HepG2 (cell line): Measurements from ENCODE around the gene BARX2. TPM values are rescaled to one million over a fixed set of nuclear protein-coding genes. Genes with fewer than 3 reads are reported as not detected.

Experiments
- ATAC-seq: fragments of 200-7000 bp; cut with Tn5 transposase; 3 replicates; pipeline ENCODE4 v1.9.1; 2020; ENCODE audit warnings: mild to moderate bottlenecking, moderate library complexity
- BruUV-seq: library from RNA; stranded (reverse); fragments of 400-500 nt; replicated peaks from 2 replicates; lab custom pipeline; 2021; lab: Mats Ljungman, UMichigan
- CTCF ChIA-PET: fragments of 300-600 bp; formaldehyde crosslinking; extraction: SDS; loops from one replicate; lab custom pipeline; 2021; ENCODE audit warnings: low total read pairs, inconsistent platforms, low intra/inter-chr PET ratio; lab: Yijun Ruan, JAX
- POLR2A ChIA-PET: fragments of 350-600 bp; sonication (Branson Sonifier 250); formaldehyde crosslinking; loops from one replicate; lab custom pipeline; 2020; ENCODE audit warnings: antibody characterized with exemption, inconsistent platforms; lab: Yijun Ruan, JAX
- DNase-seq: peaks from one replicate; pipeline ENCODE4 v3.0.0-alpha.2; 2015; ENCODE audit warnings: low spot score
- FAIRE-seq: peaks from 3 replicates; lab custom pipeline; 2011; peaks lifted over from hg19 to GRCh38; lab: Jason Lieb, UNC
- H2AFZ ChIP-seq: one replicate; pipeline ENCODE4 v1.6.1; 2011; ENCODE audit warnings: low read length, inconsistent platforms
- H3K27ac ChIP-seq: fragments of 300-600 bp; 3 replicates; pipeline ENCODE4 v1.8.0; 2011; ENCODE audit warnings: mixed run types, mild to moderate bottlenecking, mixed read lengths, low read length, inconsistent platforms; ENCODE audit not compliant: insufficient read depth; ENCODE audit errors: extremely low read length
- H3K27me3 ChIP-seq, 2 experiments: fragments of 200-600 bp in 1 of 2; 2 replicates in 1 of 2; 3 replicates in 1 of 2; pipeline versions ENCODE4 v1.6.0 to v1.8.0; 2011; ENCODE audit warnings: low read length in 2 of 2, mild to moderate bottlenecking in 2 of 2, moderate library complexity in 2 of 2, inconsistent platforms in 1 of 2; ENCODE audit not compliant: insufficient read depth in 2 of 2, control insufficient read depth in 1 of 2
- H3K36me3 ChIP-seq, 2 experiments: fragments of 200-600 bp in 1 of 2; replicated peaks in 1 of 2; 2 replicates in 1 of 2; 3 replicates in 1 of 2; pipeline versions ENCODE4 v1.5.1 to v1.8.0; 2011; ENCODE audit warnings: low read length in 2 of 2, inconsistent platforms in 1 of 2; ENCODE audit not compliant: insufficient read depth in 2 of 2, control insufficient read depth in 1 of 2
- H3K4me1 ChIP-seq: 2 replicates; pipeline ENCODE4 v1.5.1; 2012; ENCODE audit warnings: low read length, inconsistent platforms; ENCODE audit not compliant: insufficient read depth
- H3K4me2 ChIP-seq: 2 replicates; pipeline ENCODE4 v1.6.0; 2011; ENCODE audit warnings: low read depth, low read length, inconsistent platforms
- H3K4me3 ChIP-seq, 3 experiments: fragments of 200-600 bp in 1 of 3; sonication (generic), shearing (Covaris generic) in 1 of 3; replicated peaks in 1 of 3; 2 replicates each; pipeline ENCODE4 v1.5.1; 2011 to 2016; ENCODE audit warnings: low read length in 3 of 3, inconsistent platforms in 2 of 3, low read depth in 2 of 3, mild to moderate bottlenecking in 2 of 3, control low read depth in 1 of 3, mixed read lengths in 1 of 3; ENCODE audit not compliant: insufficient read depth in 1 of 3
- H3K79me2 ChIP-seq: one replicate; pipeline ENCODE4 v1.6.1; 2011; ENCODE audit warnings: low read length, inconsistent platforms; ENCODE audit not compliant: insufficient read depth
- H3K9ac ChIP-seq: 2 replicates; pipeline ENCODE4 v1.6.0; 2011; ENCODE audit warnings: mild to moderate bottlenecking, low read depth, low read length, inconsistent platforms; ENCODE audit not compliant: insufficient read depth
- H3K9me3 ChIP-seq: 2 replicates; pipeline ENCODE4 v1.5.1; 2012; ENCODE audit warnings: mild to moderate bottlenecking, low read length
- H4K20me1 ChIP-seq: 2 replicates; pipeline ENCODE4 v1.6.0; 2011; ENCODE audit warnings: inconsistent platforms, mild to moderate bottlenecking, low read length, moderate library complexity; ENCODE audit not compliant: insufficient read depth
- BCL6 ChIP-seq: IDR thresholded peaks from 2 replicates; pipeline ENCODE4 v1.6.1; 2016; ENCODE audit warnings: missing genetic modification reagents, missing compliant biosample characterization
- MAFK ChIP-seq, 2 experiments: IDR thresholded peaks in 1 of 2; conservative IDR thresholded peaks in 1 of 2; 2 replicates each; pipeline ENCODE4 v1.6.1; 2011; ENCODE audit warnings: improper control_type of control experiment in 2 of 2, low read length in 2 of 2
- POGK ChIP-seq: sonication (generic); formaldehyde crosslinking; conservative IDR thresholded peaks from 2 replicates; pipeline ENCODE4 v1.8.0; 2022; ENCODE audit warnings: mild to moderate bottlenecking, moderate library complexity, missing genetic modification reagents
- SAFB2 ChIP-seq: sonication (generic); formaldehyde crosslinking; IDR thresholded peaks from 2 replicates; pipeline ENCODE4 v1.5.1; 2020; ENCODE audit warnings: missing genetic modification reagents, low read depth, mild to moderate bottlenecking, borderline replicate concordance
- ZFP36L1 ChIP-seq: sonication (generic); formaldehyde crosslinking; IDR thresholded peaks from 2 replicates; pipeline ENCODE4 v1.8.0; 2022; ENCODE audit warnings: mild to moderate bottlenecking, missing genetic modification reagents, moderate library complexity
- ZNF124 ChIP-seq: sonication (generic); formaldehyde crosslinking; IDR thresholded peaks from 2 replicates; pipeline ENCODE4 v1.4.0; 2020; ENCODE audit warnings: missing genetic modification reagents
- ZNF382 ChIP-seq: sonication (generic); formaldehyde crosslinking; IDR thresholded peaks from 2 replicates; pipeline ENCODE4 v1.5.0; 2020; ENCODE audit warnings: missing genetic modification reagents, mild to moderate bottlenecking, borderline replicate concordance
- ZNF768 ChIP-seq: sonication (generic); formaldehyde crosslinking; IDR thresholded peaks from 2 replicates; pipeline ENCODE4 v1.4.0; 2020; ENCODE audit warnings: missing genetic modification reagents
- ZNF782 ChIP-seq: sonication (generic); formaldehyde crosslinking; IDR thresholded peaks from 2 replicates; pipeline ENCODE4 v1.4.0; 2020; ENCODE audit warnings: missing genetic modification reagents, mild to moderate bottlenecking, borderline replicate concordance
- WGBS: methylation state at CpG from one replicate; pipeline ENCODE4 v1.1.6; 2017; ENCODE audit warnings: low lambda C conversion rate; 5-methylcytosine and 5-hydroxymethylcytosine counted together
- in situ Hi-C: cut with HindIII; loops from 2 replicates; pipeline ENCODE4 v1.10.0; 2017; ENCODE audit warnings: low pct_unique_long_range_greater_than_20kb; ENCODE audit not compliant: extremely low pct_ligation_motif_present
- intact Hi-C: fragments of 100-400 bp; cut with micrococcal nuclease; formaldehyde crosslinking; loops from one replicate; pipeline ENCODE4 v1.10.0; 2022; ENCODE audit not compliant: unreplicated experiment
- polyA plus RNA-seq, 8 experiments: library from polyadenylated mRNA; depleted of rRNA in 3 of 8; stranded (reverse) in 7 of 8; unstranded in 1 of 8; fragments of >200 nt; fragmentation: Illumina TruSeq in 4 of 8; extraction: Trizol in 4 of 8; gene quantifications; 2 replicates each; pipeline versions ENCODE4 v1.2.1 to v1.2.3, GENCODE V29; 2011 to 2016; ENCODE audit warnings: low read depth in 4 of 8, missing spikeins in 1 of 8, mixed read lengths in 1 of 8; ENCODE audit not compliant: insufficient read depth in 1 of 8
- total RNA-seq, 5 experiments: library from RNA; depleted of rRNA; stranded (reverse); fragments of >200 nt; fragmentation: Illumina TruSeq; extraction: Trizol; gene quantifications; 2 replicates each; pipeline ENCODE4 v1.2.3, GENCODE V29; 2016; ENCODE audit warnings: low read depth in 1 of 5
- TF ChIP-seq, protein P1 (sequence below): sonication (generic); formaldehyde crosslinking; IDR thresholded peaks from 2 replicates; pipeline ENCODE4 v1.8.0; 2023; ENCODE audit warnings: mild to moderate bottlenecking, missing genetic modification reagents

BARX2 gene
- total and polyA plus RNA-seq, 2 of the 13 experiments (the other 11 are each of a cell fraction or from before 2014, with no cell fraction given) = not detected

- no TSS peak for BruUV-seq
- Histone ChIP-seq H3K4me1 (no peaks in the 10 kb centered on the region), H4K20me1 (no peaks in the 10 kb centered on the region), H3K4me3 (no peak overlapping the region), H3K27ac (no peak overlapping the region), H3K4me2 (no peak overlapping the region), H3K9me3 (no peaks in the 10 kb centered on the region), H3K79me2 (no peaks in the 10 kb centered on the region), H3K9ac (no peak overlapping the region), H3K36me3 (no peaks in the 10 kb centered on the region), H3K27me3 (peaks cover 0 to 21% of the 10 kb centered on the region in 2 experiments; a peak in 4 of 5 replicates), H2AFZ (no peak overlapping the region)
- ATAC-seq = no peak
- no peak for DNase-seq
- CTCF ChIA-PET = no interaction called here
- in situ Hi-C loops = no loop called here
- TF ChIP-seq ZNF382 (CRISPR knock-in tag) (no peak), MAFK (conservative IDR thresholded peaks at IDR 0.05 in 1 of 2, IDR thresholded peaks at IDR 0.05 in 1 of 2; ENCODE audit: low read length in 2 of 2) (no peak), ZNF782 (CRISPR knock-in tag) (no peak), SAFB2 (CRISPR knock-in tag) (no peak), ZNF124 (CRISPR knock-in tag) (no peak), BCL6 (no peak), ZNF768 (CRISPR knock-in tag) (no peak), POGK (CRISPR knock-in tag) (no peak), ZFP36L1 (CRISPR knock-in tag) (no peak)
- TF ChIP-seq, protein P1, sequence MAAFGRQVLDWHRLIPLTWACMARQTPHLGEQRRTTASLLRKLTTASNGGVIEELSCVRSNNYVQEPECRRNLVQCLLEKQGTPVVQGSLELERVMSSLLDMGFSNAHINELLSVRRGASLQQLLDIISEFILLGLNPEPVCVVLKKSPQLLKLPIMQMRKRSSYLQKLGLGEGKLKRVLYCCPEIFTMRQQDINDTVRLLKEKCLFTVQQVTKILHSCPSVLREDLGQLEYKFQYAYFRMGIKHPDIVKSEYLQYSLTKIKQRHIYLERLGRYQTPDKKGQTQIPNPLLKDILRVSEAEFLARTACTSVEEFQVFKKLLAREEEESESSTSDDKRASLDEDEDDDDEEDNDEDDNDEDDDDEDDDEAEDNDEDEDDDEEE (CRISPR knock-in tag) = no peak
- POLR2A ChIA-PET = no interaction called here
- 54% methylated on average over 3 of the region's 4 CpGs for WGBS
- no peak for FAIRE-seq
- intact Hi-C loops = no loop called here
Measured at GRCh38 chr11:129404731-129405130, 29.1 kb downstream of the BARX2 start.
